NCI-H1694 treated with DMSO at 0.1 percent for 48 hours (cell line): Measurements from ENCODE around the gene GALNT14.
A peak's percentile ranks its signal among the peaks of the same experiment; 100 is the strongest.

Source experiments
- DNase-seq: peaks from one replicate; lab custom pipeline; 2025; lab: John Stamatoyannopoulos, UW

The GALNT14 gene

DNA sequence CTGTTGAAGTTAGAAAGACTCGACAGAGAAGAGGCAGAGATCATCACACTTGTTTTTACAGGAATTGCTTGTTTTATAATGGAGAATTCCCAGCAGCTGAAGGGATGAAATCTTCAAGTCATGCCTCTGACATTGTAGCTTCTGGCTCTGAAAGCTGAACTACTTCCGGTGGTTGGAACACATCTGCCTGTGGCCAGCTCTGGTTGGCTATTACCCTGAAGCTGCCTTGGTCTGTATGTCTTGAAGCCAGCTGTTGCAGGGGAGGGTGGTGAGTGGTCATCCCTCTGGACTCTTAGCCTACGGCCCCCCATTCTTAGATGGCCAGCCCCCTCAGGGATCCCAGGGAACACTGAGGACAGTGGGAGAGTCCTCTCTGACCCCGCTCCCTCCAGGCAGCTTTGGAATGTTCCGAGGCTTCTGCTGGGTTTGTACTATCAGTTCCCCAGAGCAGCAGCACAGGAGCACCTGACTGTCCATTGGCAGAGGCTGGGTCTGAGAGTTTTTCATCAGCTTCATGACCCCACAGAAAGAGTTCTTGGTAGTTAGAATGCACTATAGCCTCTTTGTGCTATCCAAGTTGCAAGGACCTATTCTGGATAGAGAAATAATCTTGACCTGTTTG, 243.6 kb downstream of the GALNT14 start:
- no peak for DNase-seq

DNA sequence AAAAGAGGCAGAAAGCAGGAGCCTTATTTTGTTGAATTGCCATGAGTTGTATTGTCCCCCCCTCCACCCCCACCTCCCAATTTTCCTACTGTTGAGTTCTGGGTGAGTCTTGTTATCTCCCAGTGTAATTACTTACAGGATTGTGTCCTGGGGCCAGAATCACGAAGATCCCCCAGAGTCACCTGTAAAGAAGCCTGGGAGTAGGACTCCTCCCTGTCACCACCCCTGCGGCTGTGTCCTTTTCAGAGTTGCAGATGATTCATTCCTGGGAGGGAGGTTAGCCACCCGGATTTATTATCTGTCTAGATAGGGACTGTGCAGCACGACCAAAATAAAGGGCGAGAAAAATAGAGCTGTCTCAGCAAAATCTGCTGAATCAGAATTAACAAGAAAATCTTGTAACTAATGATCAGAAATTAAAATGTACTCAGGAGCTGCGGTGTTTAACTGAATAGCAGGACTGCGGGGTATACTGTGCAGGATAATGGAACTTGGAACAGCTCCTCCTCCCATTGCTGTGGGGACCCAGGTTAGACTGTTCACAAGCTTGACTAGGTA, 249.3 kb downstream of the GALNT14 start:
- DNase-seq = no peak

- DNase-seq = no peak
Observed at GRCh38 chr2:30886080-30886479, 252.2 kb downstream of the GALNT14 start.

DNA sequence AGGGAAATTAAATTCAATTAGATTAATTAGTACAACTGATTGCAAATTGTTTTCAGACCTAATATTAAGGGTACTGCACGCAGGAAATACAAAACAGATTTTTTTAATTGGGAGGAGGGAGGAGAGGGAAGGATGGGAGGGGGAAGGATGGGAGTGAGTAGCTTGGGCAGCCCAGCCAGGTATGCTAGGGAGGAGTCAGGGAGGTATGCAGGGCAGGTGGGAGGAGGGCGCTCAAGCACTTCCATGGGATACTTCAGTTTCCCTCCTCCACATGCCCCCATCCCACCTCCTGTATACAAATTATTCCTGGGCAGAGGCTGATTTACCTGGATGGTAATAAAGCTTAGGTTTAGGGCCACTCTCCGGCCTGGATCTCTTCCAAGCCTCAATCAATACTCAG, 254.4 kb downstream of the GALNT14 start:
- no peak for DNase-seq

DNA sequence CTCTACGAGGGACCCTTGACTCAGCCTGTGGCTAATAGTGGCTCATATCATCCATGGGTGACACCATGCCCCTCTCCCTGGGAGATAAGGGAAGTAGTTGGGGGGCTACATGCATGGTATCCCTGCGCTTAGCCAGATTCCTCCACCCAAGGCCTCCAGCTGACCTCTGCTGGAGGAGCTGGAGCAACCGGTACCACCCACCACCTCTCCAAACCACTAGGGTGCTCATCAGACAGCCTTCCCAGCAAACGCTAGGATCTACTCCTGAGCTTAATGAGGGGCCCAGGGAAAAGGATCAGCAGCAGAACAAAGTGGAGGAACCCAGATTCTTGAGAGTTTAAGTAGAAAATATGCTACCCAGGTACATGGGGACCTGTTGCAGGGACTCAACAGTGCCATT, 255.1 kb downstream of the GALNT14 start:
- DNase-seq = no peak

DNA sequence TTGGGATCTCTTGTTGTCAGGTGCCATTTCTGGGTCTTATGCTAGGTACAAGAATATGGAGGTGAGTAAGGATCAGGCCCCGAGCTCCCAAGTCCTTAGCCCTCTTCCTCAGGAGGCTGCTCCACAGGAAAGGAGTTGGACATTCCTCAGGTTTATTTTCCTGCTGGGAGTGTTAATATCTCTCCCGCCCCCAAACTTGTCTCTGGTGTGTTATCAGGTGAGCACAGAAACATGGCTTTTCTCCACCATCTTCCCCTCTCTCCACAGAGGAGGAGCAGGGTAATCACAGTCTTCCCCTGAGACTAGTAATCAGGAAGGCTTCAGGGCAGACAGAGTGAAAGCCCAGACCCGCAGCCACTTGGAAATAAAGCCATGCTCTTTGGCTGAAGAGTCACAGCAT, 257.7 kb downstream of the GALNT14 start:
- DNase-seq = no peak

DNA sequence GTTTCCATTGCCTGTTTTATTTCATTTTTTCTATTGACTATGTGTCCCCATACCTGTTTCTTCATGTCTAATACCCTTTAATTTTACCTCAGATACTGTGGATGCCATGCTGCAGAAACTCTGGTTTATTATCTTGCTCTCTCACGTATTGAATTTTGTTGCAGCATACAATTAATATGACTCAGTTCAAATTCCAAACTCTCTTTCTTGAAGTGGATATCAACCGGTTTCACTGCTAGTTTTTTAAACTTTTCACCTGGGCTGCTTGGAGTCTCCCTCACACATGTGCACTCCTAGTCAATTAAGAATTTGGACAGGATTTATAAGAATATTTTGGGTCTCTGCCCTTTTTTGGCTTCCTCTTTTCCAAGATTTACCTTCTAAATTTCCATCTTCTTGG, 260.4 kb downstream of the GALNT14 start:
- DNase-seq = no peak

- DNase-seq = no peak
Observed at GRCh38 chr2:30872797-30873196, 265.4 kb downstream of the GALNT14 start.

GRCh38 chr2:30871980-30872789, 266.1 kb downstream of the GALNT14 start:
- no peak for DNase-seq

GRCh38 chr2:30871440-30871839, 266.8 kb downstream of the GALNT14 start:
- no peak for DNase-seq

DNA sequence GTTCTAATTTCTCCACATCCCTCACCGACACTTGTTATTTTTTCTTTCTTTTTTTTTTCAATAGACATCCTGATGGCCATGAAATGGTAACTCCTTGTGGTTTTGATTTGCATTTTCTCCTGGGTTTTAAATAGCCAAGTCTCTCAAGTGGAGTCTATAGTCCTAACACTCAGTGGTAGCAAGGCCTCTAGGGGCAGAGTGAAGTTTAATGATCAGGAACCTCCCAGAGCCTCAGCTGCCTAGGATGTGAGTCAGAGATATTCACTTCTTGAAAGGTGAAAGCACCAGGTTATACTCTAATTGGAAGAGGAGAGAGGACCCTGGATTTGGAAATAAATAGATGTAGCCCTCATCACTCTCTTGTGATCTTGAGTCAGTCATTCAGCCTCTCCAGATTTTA, 268.3 kb downstream of the GALNT14 start:
- no peak for DNase-seq

- DNase-seq = no peak
Observed at GRCh38 chr2:30867385-30867784, 270.9 kb downstream of the GALNT14 start.

DNA sequence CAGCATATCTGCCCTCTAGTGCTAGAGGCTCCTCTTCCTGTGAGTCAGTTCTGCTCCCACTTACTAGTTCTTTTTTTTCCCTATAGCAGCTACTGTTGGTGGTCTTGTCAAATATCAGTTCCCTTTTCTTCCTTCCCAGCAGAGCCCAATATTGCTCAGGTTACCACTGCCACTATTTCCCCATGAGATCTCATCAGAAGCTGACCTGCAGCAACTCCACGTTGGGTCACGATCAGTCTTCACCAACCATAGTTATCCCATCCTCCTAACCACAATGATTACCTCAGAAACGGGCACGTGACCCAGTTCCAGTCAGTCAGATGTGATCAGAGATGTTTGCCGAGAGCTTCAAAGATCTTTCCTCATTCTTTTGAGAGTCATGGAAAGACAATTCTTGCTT, 271.3 kb downstream of the GALNT14 start:
- DNase-seq = no peak

DNA sequence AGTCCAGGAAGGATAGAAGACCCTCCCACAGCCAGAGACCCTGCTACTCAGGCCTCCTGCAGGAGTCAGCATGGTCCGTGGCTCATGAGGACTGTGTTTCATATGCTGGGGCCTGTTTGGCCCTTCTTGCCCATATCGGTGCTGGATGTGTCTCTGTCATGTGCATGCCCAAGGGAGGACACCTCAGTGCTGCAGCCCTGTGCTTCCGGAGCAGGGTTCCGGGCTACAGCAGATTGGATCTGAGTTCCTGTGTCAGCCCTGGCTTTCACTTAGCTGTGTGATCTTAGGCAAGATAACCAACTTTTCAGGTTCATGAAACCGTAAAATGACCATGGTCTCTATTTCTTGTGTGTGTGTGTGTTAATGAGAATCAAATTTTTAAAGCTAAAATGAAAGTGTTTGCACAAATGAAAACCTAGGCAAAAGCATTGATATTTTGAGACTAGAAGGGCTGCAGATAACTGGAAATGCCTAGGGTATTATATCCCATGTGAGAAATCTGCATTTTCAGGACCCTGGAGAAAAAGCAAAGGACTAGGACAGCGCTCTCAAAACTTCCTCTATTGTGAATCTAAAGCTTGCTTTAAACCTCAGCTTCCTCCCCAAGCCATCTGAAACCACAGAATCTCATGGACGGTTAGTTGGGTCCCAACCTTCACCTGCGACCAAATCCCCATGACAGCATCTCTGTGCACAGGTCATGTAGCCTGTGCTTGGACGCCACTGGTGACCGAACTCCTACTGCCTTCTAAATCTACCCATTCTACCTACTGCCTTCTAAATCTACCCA, 272.2 kb downstream of the GALNT14 start:
- no peak for DNase-seq

DNA sequence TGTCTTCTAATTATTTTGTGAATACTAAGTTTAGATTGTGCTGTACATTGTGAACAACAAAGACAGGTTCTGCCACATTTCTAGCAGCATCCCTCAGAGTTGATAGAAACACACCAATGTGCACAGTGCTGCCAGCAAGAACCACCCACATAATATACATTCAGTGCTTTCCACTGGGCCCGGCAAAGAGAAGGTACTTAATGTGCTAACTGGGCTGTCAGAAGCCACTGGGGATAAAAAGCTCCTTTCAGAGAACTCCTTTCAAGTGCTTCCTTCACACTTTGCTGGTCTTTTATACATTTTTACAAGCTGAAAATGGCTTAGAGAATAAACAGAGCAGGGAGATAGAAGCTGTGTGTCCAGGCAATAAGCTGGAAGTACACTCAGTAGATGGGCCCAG, 273.0 kb downstream of the GALNT14 start:
- no peak for DNase-seq

DNA sequence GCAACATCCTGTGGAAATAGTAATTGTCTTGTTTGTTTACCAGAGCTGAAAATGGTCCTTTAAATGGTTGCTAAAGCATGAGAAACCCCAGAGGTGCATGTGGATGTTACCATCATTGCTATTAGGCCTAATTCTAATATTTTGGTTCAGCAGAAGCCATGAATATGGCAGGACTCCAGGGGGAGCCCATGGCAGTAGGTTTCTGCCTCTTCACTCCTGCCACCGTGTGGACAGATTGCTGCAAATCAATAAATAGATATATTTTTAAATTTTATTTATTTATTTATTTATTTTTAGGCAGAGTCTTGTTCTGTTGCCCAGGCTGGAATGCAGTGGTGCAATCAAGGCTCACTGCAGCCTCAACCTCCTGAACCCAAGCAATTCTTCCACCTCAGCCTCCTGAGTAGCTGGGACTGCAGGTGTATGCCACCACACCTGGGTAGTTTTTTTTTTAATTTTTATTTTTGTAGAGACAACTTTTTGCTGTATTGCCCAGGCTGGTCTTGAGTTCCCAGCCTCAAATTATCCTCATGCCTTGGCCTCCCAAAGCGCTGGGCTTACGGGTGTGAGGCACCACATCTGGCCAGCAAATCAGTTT, 276.1 kb downstream of the GALNT14 start:
- DNase-seq = peak; percentile 83

- no peak for DNase-seq
Observed at GRCh38 chr2:30860726-30861125, 277.5 kb downstream of the GALNT14 start.
